OCI-LY7 (cell line): ENCODE data around the gene SCIMP. TPM values are rescaled to one million over a fixed set of nuclear protein-coding genes. Genes with fewer than 3 reads are reported as not detected.

Experiments
- BruUV-seq: library from RNA; stranded (reverse); fragments of 400-500 nt; replicated peaks from 2 replicates; lab custom pipeline; 2021; lab: Mats Ljungman, UMichigan
- CTCF ChIA-PET: fragments of 300-600 bp; sonication (Branson Sonifier 250); formaldehyde crosslinking; loops from one replicate; lab custom pipeline; 2022; ENCODE audit warnings: antibody characterized with exemption; ENCODE audit not compliant: unreplicated experiment; lab: Charles Lee
- POLR2A ChIA-PET: fragments of 300-600 bp; sonication (Branson Sonifier 250); formaldehyde crosslinking; loops from one replicate; lab custom pipeline; 2022; ENCODE audit warnings: antibody characterized with exemption; lab: Charles Lee
- DNase-seq: peaks from one replicate; pipeline ENCODE4 v3.0.0-alpha.2; 2015; ENCODE audit warnings: low spot score
- H2AFZ ChIP-seq: fragments of 200-600 bp; sonication (generic), shearing (Covaris generic); 2 replicates; pipeline ENCODE4 v1.6.1; 2014; ENCODE audit warnings: mild to moderate bottlenecking, antibody characterized with exemption, low read length, moderate library complexity
- H3K27ac ChIP-seq: fragments of 200-600 bp; sonication (generic); 2 replicates; pipeline ENCODE4 v1.5.1; 2014; ENCODE audit warnings: mixed run types, low read depth, mild to moderate bottlenecking, moderate library complexity, low read length, inconsistent platforms; ENCODE audit not compliant: poor library complexity, severe bottlenecking
- H3K36me3 ChIP-seq: fragments of 200-600 bp; sonication (generic); 2 replicates; pipeline ENCODE4 v1.6.1; 2014; ENCODE audit warnings: mild to moderate bottlenecking, antibody characterized with exemption, low read length, moderate library complexity, mixed read lengths; ENCODE audit not compliant: insufficient read depth
- H3K4me1 ChIP-seq: fragments of 200-600 bp; sonication (generic); 2 replicates; pipeline ENCODE4 v1.5.1; 2014; ENCODE audit warnings: mild to moderate bottlenecking, low read length; ENCODE audit not compliant: insufficient read depth, poor library complexity, severe bottlenecking
- H3K4me2 ChIP-seq: fragments of 200-600 bp; sonication (generic); 2 replicates; pipeline ENCODE4 v1.6.1; 2014; ENCODE audit warnings: mild to moderate bottlenecking, low read length
- H3K4me3 ChIP-seq: fragments of 200-600 bp; sonication (generic); 2 replicates; pipeline ENCODE4 v1.5.1; 2014; ENCODE audit warnings: mild to moderate bottlenecking, low read depth, low read length; ENCODE audit not compliant: poor library complexity, severe bottlenecking
- H3K79me2 ChIP-seq: fragments of 200-600 bp; sonication (generic); 2 replicates; pipeline ENCODE4 v1.6.1; 2016; ENCODE audit warnings: low read depth, mild to moderate bottlenecking, low read length, moderate library complexity, mixed read lengths; ENCODE audit not compliant: insufficient read depth
- H3K9me2 ChIP-seq: fragments of 200-600 bp; sonication (generic); 2 replicates; pipeline ENCODE4 v1.6.1; 2016; ENCODE audit warnings: mild to moderate bottlenecking, low read length, mixed read lengths; ENCODE audit not compliant: insufficient read depth
- H3K9me3 ChIP-seq: fragments of 200-600 bp; sonication (generic); 2 replicates; pipeline ENCODE4 v1.6.1; 2014; ENCODE audit warnings: mild to moderate bottlenecking, mixed run types, low read length, mixed read lengths
- H4K20me1 ChIP-seq: fragments of 200-600 bp; sonication (generic); 2 replicates; pipeline ENCODE4 v1.6.1; 2014; ENCODE audit warnings: mild to moderate bottlenecking, antibody characterized with exemption, low read length, moderate library complexity, mixed read lengths; ENCODE audit not compliant: insufficient read depth
- EZH2phosphoT487 ChIP-seq: fragments of 200-600 bp; sonication (generic); IDR thresholded peaks from 2 replicates; pipeline ENCODE4 v1.6.1; 2018; ENCODE audit warnings: low read depth, borderline replicate concordance, mild to moderate bottlenecking, mixed run types, antibody characterized with exemption, low read length, moderate library complexity, mixed read lengths
- intact Hi-C: fragments of 100-400 bp; cut with micrococcal nuclease; formaldehyde crosslinking; loops from one replicate; pipeline ENCODE4 v1.10.0; 2022; ENCODE audit not compliant: unreplicated experiment
- total RNA-seq, 2 experiments: library from RNA; depleted of rRNA in 1 of 2; stranded (reverse); fragments of >200 nt in 1 of 2; shearing (Covaris generic) in 1 of 2; gene quantifications; 2 replicates each; pipeline ENCODE4 v1.2.3, GENCODE V29; 2014 to 2022
- TF ChIP-seq, protein P1 (sequence below): fragments of 200-600 bp; sonication (generic); conservative IDR thresholded peaks from 2 replicates; pipeline ENCODE4 v1.5.1; 2014; ENCODE audit warnings: mild to moderate bottlenecking, antibody characterized with exemption, low read length, moderate library complexity, mixed read lengths

Gene SCIMP
- total RNA-seq, 2 experiments from 2014 or later, result 0.27 to 0.88 TPM

DNA sequence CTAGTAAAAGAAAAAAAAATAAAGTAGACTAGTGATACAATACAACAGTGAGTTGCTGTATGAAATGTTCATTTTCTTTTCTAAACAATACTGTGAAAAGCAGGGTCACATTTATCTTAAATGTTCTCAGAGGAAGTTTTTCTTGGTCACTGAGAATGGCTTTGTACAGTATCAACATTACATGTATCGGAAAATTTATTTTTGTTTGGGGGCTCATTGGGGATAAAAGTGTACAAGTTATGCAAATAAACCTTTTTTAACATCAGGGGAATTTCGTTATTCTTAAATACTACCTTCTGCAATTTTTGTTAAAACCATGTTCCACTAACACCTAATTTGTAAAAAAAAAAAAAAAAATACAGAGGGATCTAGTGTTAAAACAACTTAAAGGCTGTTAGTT is 34.3 kb downstream of the SCIMP start:
- TF ChIP-seq, protein P1, sequence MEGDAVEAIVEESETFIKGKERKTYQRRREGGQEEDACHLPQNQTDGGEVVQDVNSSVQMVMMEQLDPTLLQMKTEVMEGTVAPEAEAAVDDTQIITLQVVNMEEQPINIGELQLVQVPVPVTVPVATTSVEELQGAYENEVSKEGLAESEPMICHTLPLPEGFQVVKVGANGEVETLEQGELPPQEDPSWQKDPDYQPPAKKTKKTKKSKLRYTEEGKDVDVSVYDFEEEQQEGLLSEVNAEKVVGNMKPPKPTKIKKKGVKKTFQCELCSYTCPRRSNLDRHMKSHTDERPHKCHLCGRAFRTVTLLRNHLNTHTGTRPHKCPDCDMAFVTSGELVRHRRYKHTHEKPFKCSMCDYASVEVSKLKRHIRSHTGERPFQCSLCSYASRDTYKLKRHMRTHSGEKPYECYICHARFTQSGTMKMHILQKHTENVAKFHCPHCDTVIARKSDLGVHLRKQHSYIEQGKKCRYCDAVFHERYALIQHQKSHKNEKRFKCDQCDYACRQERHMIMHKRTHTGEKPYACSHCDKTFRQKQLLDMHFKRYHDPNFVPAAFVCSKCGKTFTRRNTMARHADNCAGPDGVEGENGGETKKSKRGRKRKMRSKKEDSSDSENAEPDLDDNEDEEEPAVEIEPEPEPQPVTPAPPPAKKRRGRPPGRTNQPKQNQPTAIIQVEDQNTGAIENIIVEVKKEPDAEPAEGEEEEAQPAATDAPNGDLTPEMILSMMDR, result no peak
- no peak for TF ChIP-seq EZH2phosphoT487
- H3K36me3 ChIP-seq, result no peaks in the 10 kb centered on the region
- no peaks in the 10 kb centered on the region for H3K79me2 ChIP-seq
- no peak overlapping the region for H3K4me3 ChIP-seq
- ChIA-PET POLR2A (interaction anchor here (1.0 to 1.7 kb wide), 3 partner anchors 10 to 13 kb away, joined by 3 to 5 read pairs (median 3); no protein-coding TSS in a partner anchor), CTCF (interaction anchor here (1.3 kb wide), 1 partner anchor 13 kb away, joined by 3 read pairs; no protein-coding TSS in a partner anchor)
- no TSS peak for BruUV-seq
- no peak overlapping the region for H3K27ac ChIP-seq
- H3K9me2 ChIP-seq, result no peaks in the 10 kb centered on the region
- peak overlapping the region; percentile 25 for H3K4me2 ChIP-seq
- intact Hi-C loops, result loop anchor here (1.0 kb wide), 1 partner anchor 11 kb away; no protein-coding TSS in a partner anchor
- no peak for DNase-seq
- H3K4me1 ChIP-seq, result peaks cover 39% of the 10 kb centered on the region
- no peaks in the 10 kb centered on the region for H4K20me1 ChIP-seq
- H2AFZ ChIP-seq, result peak overlapping the region; percentile 14; the same call in 1 of the 2 replicates
- H3K9me3 ChIP-seq, result no peaks in the 10 kb centered on the region

DNA sequence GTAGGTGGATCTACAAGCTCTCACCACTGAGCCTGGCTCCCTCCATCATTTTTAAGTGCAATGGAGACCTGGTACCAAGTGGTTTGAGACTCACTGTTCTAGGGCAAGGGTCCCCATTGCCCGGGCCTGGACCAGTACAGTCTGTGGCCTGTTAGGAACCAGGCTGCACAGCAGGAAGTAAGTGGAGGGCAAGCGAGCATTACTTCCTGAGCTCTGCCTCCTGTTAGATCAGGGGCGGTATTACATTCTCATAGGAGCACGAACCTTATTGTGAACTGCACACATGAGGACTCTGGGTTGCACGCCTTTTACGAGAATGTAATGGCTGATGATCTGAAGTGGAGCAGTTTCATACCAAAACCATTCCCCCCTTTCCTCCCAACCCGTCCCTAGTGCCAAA is 36.2 kb downstream of the SCIMP start:
- H4K20me1 ChIP-seq, result no peaks in the 10 kb centered on the region
- peaks cover 39% of the 10 kb centered on the region for H3K4me1 ChIP-seq
- peak overlapping the region; percentile 58 for H3K27ac ChIP-seq
- H3K36me3 ChIP-seq, result no peaks in the 10 kb centered on the region
- BruUV-seq, result TSS peak; percentile 63
- intact Hi-C loops, result loop anchor here (5.0 to 10.0 kb wide), 3 partner anchors 239 to 834 kb away; partner anchors contain the start of genes C1QBP, PFN1, RNF167 and SLC25A11
- TF ChIP-seq, protein P1, result no peak; the same call in 1 of the 2 replicates
- no peak for TF ChIP-seq EZH2phosphoT487
- no peak overlapping the region for H3K4me3 ChIP-seq
- CTCF ChIA-PET, result interaction anchor here (1.1 kb wide), 1 partner anchor 39 kb away, joined by 3 read pairs; no protein-coding TSS in a partner anchor
- no peaks in the 10 kb centered on the region for H3K9me3 ChIP-seq
- POLR2A ChIA-PET, result interaction anchor here (0.6 to 2.4 kb wide), 6 partner anchors 13 to 183 kb away, joined by 3 to 20 read pairs (median 6); no protein-coding TSS in a partner anchor
- H2AFZ ChIP-seq, result peak overlapping the region; percentile 62
- peak overlapping the region; percentile 66 for H3K4me2 ChIP-seq
- DNase-seq, result peak; percentile 82
- no peaks in the 10 kb centered on the region for H3K9me2 ChIP-seq
- no peaks in the 10 kb centered on the region for H3K79me2 ChIP-seq

DNA sequence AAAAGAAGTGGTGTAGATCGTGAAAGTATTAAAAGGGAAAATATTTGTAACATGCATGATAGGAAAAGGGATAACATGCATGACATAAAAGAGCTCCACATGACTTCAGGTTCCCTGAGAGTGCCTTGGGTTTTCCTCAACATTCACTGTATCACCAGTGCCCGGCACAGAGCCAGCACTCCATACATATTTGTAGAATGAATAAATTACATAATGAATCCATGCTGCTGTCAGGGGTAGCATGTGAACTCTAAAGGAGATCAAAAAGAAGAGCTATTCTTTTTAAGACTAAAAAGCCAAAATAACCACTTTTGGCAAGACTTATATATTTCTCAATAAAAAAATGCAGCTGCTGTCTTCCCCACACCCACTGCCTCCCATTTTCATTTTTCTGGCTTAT is 40.3 kb downstream of the SCIMP start:
- no peak overlapping the region for H3K27ac ChIP-seq
- intact Hi-C loops, result loop anchor here (10.0 kb wide), 2 partner anchors 250 to 830 kb away; partner anchors contain the start of genes PFN1, RNF167, SLC25A11 and UBE2G1
- H3K9me3 ChIP-seq, result no peaks in the 10 kb centered on the region
- ChIA-PET POLR2A (interaction anchor here (0.7 to 1.2 kb wide), 4 partner anchors 18 to 45 kb away, joined by 3 to 5 read pairs (median 4); no protein-coding TSS in a partner anchor), CTCF (interaction anchor here (1.6 kb wide), 1 partner anchor 44 kb away, joined by 4 read pairs; no protein-coding TSS in a partner anchor)
- no peak overlapping the region for H3K4me2 ChIP-seq
- no peaks in the 10 kb centered on the region for H4K20me1 ChIP-seq
- TF ChIP-seq, protein P1, result no peak
- no peak for TF ChIP-seq EZH2phosphoT487
- DNase-seq, result no peak
- H3K4me1 ChIP-seq, result peaks cover 49% of the 10 kb centered on the region
- no peak overlapping the region for H2AFZ ChIP-seq
- no peak overlapping the region for H3K4me3 ChIP-seq
- BruUV-seq, result no TSS peak
- H3K9me2 ChIP-seq, result no peaks in the 10 kb centered on the region
- peaks cover 25% of the 10 kb centered on the region for H3K79me2 ChIP-seq
- peaks cover 11% of the 10 kb centered on the region for H3K36me3 ChIP-seq
